HG03135 (cell line): ENCODE measurements around the gene CTNND2.
"Not testable (repeated sequence)": the region's sequence is repeated elsewhere in the genome, so short reads cannot be mapped to it uniquely, and the experiment has no call there.

Experiments
- ATAC-seq: cut with Tn5 transposase; IDR thresholded peaks from one replicate; pipeline ENCODE4 v1.9.1; 2021; ENCODE audit warnings: mild to moderate bottlenecking, moderate library complexity; ENCODE audit not compliant: unreplicated experiment

The CTNND2 gene

DNA sequence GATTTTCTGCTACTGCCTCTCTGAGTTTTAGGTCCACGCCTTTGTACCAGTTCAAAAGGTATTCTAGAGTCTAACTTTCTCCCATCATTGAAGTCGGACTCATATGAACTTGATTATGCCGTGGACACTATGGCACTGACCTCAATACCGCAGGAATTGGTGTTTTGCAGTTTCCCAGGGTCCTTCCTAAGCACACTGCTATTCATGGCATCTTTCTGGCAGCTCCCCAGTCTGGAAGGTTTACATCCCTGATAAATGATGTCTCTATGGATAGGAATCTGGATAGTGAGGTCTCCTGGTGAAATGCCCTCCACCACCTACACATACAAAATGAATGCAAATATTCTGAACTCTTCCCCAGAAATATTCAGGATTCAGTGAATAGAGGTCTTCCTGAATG is 422.2 kb downstream of the CTNND2 start:
- ATAC-seq, result no peak

DNA sequence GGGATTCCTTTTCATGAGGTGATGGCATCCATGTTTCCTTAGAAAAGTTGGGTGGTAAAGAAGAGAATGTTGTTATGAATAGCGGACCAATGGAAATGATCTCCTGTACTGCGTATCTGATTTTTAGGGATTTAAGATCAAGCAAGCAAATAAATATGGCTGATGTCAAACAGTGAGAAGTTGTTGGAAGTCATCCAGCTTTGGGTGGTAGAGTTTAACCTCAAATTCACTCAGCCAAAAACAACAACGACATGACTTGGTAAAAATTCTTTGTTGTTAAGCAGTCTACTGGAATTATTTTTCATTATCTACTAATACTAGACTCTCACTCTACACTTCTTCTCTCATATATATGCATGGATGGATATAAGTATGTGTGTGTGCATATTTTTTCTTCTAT is 426.5 kb downstream of the CTNND2 start:
- ATAC-seq, result no peak

DNA sequence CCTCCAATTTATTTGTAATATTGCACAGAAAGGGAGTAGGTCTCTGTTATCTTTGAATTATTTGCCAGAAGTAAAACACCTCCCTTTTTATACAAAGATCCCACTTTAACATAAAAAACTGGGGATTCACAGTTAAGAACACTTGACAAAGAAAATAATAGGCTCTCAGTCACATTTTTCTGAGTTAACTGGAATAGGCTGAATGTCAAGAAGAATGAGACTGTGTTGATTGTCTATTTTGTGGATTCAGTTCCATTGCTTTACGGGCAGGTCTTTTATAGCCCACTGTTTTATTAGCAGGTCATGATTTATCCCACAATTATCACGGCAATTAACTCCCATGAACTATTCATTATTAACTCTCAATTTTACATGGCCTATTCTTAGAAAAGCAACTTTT is 427.4 kb downstream of the CTNND2 start:
- ATAC-seq, result no peak

DNA sequence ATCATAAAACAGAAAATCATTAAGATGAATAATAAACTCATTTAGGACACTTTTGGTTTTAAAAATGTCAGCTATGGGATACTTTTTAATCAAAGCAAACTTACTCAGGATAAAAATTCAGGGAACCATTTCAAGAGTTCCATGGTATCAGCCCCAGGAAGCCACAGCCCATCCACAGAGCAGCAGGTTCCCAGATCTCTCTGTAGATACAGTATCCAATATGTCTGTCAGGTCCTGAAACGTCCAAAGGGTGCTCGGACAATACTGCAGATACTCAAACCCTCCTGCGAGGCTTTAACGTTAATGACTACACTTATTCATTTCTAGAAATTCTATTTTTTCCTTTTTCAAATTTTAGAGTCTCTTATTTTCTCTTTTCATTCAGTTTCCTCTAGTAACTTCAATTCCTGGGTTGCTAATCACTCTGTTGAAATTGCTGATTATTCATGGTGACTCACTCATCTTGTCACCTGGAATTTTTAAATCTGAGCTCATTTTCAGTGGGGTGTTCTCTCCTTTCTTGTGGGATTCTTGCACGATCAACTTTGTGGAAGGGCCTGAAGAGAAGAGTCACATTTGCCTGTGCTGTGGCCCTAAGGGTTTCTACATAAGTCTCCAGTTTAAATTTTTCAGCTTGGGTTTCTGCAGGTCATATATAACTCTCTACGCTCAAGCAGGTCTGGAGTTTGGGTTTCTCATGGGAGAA is 435.8 kb downstream of the CTNND2 start:
- no peak for ATAC-seq

DNA sequence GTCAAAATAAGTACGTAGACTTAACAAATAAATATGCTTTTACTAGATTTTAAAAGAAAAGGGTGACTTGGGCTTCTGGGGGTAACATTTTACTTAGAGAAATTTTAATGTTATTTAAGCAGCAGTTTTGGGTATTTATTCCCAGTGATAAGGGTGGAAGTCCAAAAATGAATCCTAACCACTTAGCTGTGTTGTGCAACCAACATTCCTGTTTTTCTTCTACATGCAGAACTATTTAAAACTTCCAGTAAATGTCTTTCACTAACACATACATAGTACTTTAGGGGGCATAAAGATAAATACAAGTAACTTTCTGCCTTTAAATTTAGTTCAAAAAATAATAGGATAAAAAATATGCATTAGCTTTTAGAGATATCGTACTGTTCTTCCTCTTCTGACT is 436.7 kb downstream of the CTNND2 start:
- no peak for ATAC-seq

DNA sequence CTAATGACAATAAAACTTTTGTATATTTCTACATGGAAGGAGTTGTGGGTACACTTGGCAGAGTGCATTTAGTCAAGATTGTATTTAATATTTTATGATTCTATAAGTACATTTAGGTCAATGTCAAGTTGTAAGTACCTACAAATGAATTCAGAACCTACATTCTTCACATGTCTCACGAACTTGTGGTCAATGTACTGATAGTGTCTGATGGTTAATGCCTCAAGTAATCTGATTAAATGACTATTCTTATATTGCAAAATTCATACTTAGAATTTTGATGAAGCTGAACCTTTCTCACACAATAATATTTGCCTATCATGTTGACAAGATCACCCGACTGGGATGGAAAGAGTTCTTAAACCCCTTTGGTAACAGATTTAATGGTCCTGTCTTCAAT is 444.5 kb downstream of the CTNND2 start:
- ATAC-seq, result no peak

DNA sequence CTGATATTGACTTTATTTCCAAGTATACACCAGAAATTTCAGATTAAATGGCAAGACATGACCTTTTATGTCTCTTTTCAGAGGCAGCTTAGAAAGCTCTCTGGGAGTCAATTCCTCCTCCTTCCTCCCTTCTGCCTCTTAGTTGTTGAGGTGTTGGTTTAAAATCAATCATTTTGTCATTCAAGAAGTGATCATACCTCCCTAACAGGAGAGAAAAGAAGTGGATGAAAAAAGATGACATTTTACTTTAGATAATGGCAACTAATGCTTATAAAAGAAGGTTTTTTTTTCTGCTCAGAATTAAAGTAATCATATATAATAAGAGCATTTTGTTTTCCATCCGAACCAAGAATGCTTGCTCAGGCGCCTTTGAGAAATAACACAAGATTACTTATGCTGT is 448.7 kb downstream of the CTNND2 start:
- no peak for ATAC-seq

DNA sequence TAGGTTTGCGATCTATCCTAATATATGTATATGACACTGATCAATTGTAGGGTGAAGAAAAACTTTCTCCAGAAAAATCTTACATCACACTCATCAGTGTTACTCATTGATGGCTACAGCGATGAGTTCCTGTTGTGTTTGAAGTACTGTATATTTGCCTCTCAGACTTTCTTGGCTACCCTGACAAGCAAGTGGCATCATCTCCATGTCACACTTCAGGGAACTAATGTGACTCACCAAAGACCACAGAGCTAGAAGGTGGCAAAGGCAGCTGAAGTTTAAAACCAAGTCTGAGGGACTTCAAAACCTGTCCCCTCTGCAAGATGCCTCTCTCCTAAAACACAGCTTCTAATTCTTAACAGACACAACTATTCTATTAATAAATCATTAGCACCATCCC is 451.4 kb downstream of the CTNND2 start:
- ATAC-seq, result no peak

DNA sequence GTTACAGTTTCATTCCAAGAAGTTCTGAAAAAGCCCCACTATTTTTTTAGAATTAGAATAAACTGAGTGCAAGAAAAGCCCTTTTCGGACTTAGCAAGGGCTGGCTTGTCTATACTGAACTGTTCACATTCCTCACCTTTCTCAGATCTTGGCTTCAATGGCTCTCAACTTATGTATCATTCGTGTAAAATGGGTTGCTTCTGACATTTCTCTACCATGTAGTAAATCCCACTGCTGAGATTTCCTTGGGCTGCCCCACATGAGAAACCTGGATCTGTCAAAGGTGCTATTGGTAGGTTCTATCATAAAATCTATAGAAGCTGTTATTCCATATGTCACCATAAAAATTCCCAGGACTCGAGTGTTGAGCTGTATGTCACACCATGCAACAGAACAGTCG is 454.3 kb downstream of the CTNND2 start:
- no peak for ATAC-seq

DNA sequence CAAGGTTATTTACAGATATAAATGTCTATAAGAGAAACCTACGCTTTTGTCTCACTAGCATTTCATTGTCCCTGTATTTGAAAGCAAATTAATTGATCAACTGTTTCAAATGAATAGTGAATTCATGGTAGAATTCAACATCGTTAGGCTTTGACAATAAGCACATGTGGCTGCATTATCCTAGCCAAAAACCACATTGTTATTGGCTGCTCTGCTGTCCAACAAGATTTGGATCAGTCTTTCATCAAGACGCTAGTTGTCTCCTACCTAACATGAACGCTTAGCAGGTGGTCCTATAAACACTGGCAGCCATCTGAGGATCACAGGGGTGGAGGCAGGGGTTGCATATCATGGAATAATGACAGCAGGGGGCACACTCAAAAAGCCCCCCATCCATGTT is 455.0 kb downstream of the CTNND2 start:
- ATAC-seq, result no peak

DNA sequence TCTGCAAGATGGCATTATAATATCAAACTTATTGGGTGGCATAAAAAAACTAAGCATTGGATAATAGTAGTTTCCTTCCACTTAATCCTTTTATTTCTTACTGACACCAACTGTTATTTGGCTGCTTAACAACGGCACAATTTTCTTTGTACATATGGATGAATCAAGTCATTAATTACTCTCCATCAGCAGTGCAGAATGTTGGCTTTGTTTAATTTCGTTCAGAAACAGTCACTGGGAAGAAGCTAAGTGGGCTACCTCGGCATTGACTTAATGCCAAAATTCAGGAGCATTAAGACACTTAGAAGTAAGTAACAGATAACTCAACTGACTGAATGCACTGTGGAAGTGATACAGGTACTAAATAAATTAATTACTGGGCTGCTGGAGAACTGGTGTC is 460.4 kb downstream of the CTNND2 start:
- ATAC-seq, result no peak

DNA sequence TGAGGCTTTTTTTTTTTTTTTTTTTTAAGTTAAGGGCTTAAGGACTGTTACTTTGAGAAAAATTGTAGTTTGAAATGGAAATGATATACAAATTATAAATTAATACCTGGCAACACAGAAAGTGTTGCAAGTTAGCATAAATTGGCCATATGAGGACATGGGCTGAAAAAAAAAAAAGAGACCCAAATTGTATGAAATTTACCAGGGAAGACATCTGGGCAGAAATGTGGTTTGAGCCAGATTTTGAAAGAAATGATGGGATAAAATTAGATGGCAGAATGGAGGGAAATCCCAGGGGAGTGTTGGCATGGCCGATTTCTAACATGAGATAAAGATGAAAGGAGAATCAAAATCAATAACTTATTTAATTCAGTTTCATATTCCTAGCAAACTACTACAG is 472.1 kb downstream of the CTNND2 start:
- no peak for ATAC-seq

DNA sequence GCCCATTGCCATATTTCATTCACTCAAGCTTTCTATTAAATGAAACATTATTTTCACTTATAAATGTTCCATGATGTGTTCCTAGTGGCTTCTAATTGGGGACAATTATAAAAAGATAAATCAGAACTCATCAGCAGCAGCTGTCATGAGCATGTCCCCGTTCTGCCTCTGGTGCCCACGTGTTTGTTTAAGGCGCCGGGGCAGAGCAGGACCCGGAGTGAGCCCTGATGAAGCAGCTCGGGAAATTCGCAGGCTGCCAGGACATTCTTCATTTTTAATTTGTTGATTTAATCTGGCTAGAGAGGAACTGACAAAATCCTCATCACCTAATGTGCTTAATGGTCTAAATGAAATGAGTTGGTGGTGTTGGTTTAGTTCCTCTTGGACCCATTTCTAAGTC is 475.0 kb downstream of the CTNND2 start:
- ATAC-seq, result no peak

DNA sequence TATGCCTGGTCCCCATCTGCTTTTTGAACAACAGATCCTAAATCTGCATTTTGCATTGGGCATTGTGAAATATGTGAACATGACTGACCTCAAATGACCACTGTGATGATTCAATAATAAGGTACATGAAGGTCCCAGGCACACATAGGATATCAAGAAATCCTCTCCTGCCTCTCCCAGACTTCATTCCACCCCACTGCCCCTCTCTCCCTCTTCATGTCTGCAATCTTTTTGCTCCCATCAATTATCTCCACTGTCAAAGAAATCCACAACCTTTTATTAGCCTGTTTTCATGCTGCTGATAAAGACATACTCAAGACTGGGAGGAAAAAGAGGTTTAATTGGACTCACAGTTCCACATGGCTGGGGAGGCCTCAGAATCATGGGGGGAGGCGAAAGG is 476.7 kb downstream of the CTNND2 start:
- ATAC-seq, result no peak

DNA sequence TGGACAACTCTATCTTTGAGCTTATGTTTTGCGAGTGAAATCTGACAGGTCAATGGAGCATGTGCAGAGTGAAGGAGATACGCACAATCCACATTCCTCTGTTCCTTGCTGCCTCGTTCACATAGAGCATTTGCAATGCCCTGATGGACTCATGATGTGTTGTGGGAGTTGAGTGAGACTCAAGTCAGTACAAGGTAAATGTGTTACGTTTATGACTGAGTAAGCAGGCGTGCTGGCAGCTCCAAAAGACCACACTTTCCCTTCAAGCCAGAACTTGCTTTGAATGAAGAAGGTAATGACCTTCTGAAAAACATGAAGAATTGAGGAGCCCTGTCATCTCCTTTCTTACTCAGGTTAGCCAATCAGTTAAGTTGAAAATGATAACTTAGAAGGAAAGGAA is 477.8 kb downstream of the CTNND2 start:
- no peak for ATAC-seq

DNA sequence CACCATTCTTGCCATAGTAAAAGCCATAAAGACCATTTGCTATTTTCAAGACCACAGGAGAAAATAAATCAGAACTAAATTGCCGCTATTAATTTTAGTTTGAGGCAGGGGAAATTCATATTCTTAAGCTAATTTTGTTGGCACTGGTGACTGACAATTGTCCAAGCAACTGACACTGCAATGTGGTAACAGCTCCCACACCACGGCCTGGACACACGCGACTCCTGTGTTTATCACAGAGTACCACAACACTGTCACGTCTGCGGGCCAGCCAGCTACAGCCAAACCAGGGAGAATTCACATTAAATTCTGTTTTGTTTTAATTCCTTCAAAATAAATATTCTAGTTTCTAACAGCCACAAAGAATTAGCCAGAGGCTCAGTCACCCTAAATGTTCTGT is 481.9 kb downstream of the CTNND2 start:
- no peak for ATAC-seq

DNA sequence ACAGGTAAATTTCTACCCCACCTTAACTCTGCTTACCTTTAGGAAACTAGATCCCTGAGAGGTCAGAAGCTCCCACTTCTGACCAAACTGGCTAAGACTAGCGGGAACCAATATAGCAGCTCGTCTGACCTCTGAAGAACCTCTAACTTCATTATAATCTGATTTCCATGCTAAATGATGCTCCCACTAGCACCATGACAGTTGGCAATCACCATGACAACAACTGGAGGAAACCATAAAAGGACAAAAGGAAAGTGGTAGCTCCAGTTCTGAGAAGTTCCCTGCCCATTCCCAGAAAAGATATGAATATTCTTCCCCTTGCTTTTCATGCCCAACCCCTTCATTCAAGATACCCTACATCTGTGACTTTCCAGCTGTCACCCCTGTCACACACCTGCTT is 483.3 kb downstream of the CTNND2 start:
- no peak for ATAC-seq

DNA sequence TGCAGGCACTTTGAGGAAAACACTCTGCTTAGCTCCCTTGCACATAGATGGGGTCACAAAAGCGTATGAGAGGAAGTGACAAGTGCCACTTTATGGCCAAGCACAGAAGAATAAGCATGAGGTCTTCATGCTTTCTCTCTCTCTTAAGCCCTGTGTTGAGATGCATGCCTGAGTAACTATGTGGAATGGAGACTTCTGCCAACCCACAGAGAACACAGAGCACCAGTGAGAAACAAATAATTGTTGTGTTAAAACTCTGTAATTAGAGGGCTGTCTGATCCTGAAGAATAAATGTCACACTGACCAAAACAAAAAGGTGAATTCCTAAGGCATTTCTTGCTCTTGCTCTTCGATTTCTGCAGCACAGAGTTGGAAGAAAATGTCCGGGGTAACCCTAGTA is 488.5 kb downstream of the CTNND2 start:
- ATAC-seq, result no peak

DNA sequence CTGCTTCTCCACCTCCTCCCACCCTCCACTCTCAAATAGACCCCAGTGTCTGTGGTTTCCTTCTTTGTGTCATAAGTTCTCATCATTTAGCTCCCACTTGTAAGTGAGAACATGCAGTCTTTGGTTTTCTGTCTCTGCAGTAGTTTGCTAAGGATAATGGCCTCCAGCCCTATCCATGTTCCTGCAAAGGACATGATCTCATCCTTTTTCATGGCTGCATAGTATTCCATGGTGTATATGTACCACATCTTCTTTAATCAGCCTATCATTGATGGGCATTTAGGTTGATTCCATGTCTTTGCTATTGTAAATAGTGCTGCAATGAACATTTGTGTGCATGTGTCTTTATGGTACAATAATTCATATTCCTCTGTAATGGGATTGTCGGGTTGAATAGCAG is 489.5 kb downstream of the CTNND2 start:
- ATAC-seq, result not testable (repeated sequence)

DNA sequence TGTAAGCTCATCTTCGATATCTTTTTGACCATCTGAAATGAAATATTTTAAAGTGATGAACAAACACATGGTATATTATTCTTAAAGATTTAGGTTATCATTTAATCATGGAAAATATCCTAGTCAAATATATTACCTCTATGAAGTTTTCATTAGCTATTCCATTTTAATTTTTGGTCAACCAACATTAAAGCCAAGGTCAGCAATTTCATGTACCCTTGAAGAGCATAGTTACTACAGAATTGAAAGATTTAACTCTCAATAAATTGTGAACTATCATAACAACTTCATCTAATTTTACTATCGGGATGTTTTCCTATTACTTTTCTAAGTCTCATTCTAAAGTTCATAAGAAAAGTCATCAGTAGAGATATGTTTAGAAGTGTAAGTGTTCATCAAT is 492.6 kb downstream of the CTNND2 start:
- no peak for ATAC-seq

DNA sequence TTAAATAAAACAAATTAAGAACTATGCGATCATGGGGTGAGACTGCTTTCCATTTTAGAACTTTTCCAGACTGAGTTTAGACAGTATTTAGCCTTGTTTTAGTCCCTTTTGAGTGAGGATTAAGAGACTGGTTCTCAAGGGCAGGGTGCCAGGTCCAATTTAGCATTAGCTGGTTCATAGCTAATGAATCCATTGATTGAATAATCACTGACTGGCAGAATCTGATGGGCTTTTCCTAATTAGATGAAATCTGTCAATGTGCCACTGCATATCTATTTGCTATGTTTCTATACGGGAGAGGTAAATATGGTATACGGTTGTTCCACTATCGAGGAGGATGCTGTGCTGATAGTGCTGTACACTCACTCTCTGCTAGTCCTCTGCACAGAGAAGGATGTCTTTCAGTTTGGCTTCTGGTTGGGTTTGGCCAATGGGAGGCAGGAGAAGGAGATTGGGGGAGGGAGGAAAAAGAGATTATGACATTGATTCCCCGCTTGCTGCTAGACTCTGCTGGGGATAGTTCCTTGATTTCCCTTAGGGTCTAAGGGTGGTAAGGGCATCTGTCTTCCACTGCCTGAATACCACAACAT is 496.6 kb downstream of the CTNND2 start:
- no peak for ATAC-seq

DNA sequence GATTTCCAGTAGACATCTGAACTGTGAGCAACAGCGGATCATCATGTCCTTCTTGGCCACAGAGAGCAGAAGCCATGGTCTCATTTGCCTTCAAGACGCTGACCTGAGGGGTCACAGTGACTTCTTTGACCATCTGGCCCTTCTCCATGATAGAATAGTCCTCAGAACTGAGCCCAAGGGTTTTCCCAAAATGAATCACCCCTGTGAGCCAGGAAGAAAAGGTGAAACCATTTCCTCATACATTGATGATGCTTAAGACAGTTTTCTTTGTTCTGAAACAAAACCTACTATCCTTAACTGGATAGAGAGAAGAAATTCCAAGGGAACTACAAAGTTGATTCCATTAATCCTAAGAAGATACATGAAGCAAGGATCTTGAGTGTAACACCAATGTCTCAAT is 503.9 kb downstream of the CTNND2 start:
- no peak for ATAC-seq

DNA sequence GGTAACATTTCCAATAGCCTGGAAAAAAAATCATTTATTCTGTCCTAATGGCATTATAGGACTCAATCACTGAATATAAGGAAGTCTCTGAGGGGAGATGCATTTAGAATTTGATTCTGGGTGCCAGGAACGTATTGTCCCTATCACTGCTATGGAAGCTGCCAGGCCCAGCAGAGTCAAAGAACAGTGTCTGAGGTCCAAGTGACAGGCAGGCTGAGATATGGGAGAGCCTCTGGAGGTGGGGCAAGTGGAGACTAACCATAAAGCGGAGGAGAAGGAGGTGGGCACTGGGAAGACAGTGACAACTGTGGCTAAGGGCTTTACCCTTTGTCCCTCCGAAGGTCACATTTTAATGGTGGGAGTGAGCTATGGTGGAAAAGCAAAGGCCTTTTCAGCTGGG is 505.5 kb downstream of the CTNND2 start:
- no peak for ATAC-seq
